Measurements from ENCODE around the gene STX5. TPM values are rescaled to one million over a fixed set of nuclear protein-coding genes. Genes with fewer than 3 reads are reported as not detected.
"Not testable (repeated sequence)": the region's sequence is repeated elsewhere in the genome, so short reads cannot be mapped to it uniquely, and the experiment has no call there.

Gene STX5
- total RNA-seq, 4 donors from 2014 or later = 22.8 to 31.6 (median 31.6) TPM

- peaks cover 16 to 23% (median 20%) of the 10 kb centered on the region in 4 donors for H3K4me1 ChIP-seq
- no peak for TF ChIP-seq POLR2A (IDR thresholded peaks at IDR 0.05; ENCODE audit: low read depth)
- H3K27ac ChIP-seq (replicated peaks in 1 of 4) = no peak overlapping the region
- intact Hi-C loops (cut with DNase I) = no loop called here
- no peaks in the 10 kb centered on the region for H3K27me3 ChIP-seq
- no peaks in the 10 kb centered on the region for H3K9me3 ChIP-seq
- 93% methylated on average over 6 of the region's 6 CpGs for WGBS
- no peak for DNase-seq (ENCODE audit: extremely low spot score)
- H3K4me3 ChIP-seq = no peak overlapping the region
- H3K36me3 ChIP-seq = no peaks in the 10 kb centered on the region
These were observed 44.9 kb upstream of the STX5 start for GRCh38 chr11:62876712-62877111.

- H3K4me3 ChIP-seq = no peak overlapping the region
- H3K4me1 ChIP-seq = peaks cover 16 to 21% (median 20%) of the 10 kb centered on the region in 4 donors
- intact Hi-C loops (cut with DNase I) = no loop called here
- 94% methylated on average over 6 of the region's 7 CpGs for WGBS
- H3K27me3 ChIP-seq = no peaks in the 10 kb centered on the region
- no peak overlapping the region for H3K27ac ChIP-seq (replicated peaks in 1 of 4)
- H3K9me3 ChIP-seq = no peaks in the 10 kb centered on the region
- no peaks in the 10 kb centered on the region for H3K36me3 ChIP-seq
- TF ChIP-seq EP300 (IDR thresholded peaks at IDR 0.05) (no peak), POLR2AphosphoS5 (IDR thresholded peaks at IDR 0.05) (no peak), CTCF (IDR thresholded peaks at IDR 0.05) (no peak), POLR2A (IDR thresholded peaks at IDR 0.05; ENCODE audit: low read depth) (no peak)
- no peak for DNase-seq (ENCODE audit: extremely low spot score)
These were observed 44.0 kb upstream of the STX5 start for GRCh38 chr11:62875698-62876478.

- H3K27me3 ChIP-seq = no peaks in the 10 kb centered on the region
- H3K36me3 ChIP-seq = no peaks in the 10 kb centered on the region
- TF ChIP-seq CTCF (IDR thresholded peaks at IDR 0.05) (no peak), EP300 (IDR thresholded peaks at IDR 0.05) (no peak), POLR2A (IDR thresholded peaks at IDR 0.05; ENCODE audit: low read depth) (no peak), POLR2AphosphoS5 (IDR thresholded peaks at IDR 0.05) (no peak)
- H3K27ac ChIP-seq (replicated peaks in 1 of 4) = no peak overlapping the region
- H3K4me3 ChIP-seq = no peak overlapping the region
- no peaks in the 10 kb centered on the region for H3K9me3 ChIP-seq
- H3K4me1 ChIP-seq = peaks cover 10 to 14% (median 14%) of the 10 kb centered on the region in 4 donors
- no peak for DNase-seq (ENCODE audit: extremely low spot score)
- WGBS = 98% methylated on average over 7 of the region's 7 CpGs
- intact Hi-C loops (cut with DNase I) = no loop called here
These were observed 43.0 kb upstream of the STX5 start for GRCh38 chr11:62874851-62875250.

- Histone ChIP-seq H3K27me3 (no peaks in the 10 kb centered on the region), H3K4me1 (peaks cover 0 to 7% (median 0%) of the 10 kb centered on the region in 4 donors), H3K9me3 (no peaks in the 10 kb centered on the region), H3K27ac (replicated peaks in 1 of 4) (no peak overlapping the region), H3K4me3 (no peak overlapping the region), H3K36me3 (no peaks in the 10 kb centered on the region)
- 84% methylated on average over 6 of the region's 6 CpGs for WGBS
- DNase-seq (ENCODE audit: extremely low spot score) = no peak
- TF ChIP-seq CTCF (IDR thresholded peaks at IDR 0.05) = no peak
- intact Hi-C loops (cut with DNase I) = loop anchor here (10.0 kb wide), 1 partner anchor 481 kb away; no protein-coding TSS in a partner anchor
These were observed 33.8 kb upstream of the STX5 start for GRCh38 chr11:62865635-62866034.

GRCh38 chr11:62863687-62864335 lies 32.0 kb upstream of the STX5 start:
- WGBS = 65% methylated on average over 4 of the region's 4 CpGs

GRCh38 chr11:62861564-62862192 lies 29.8 kb upstream of the STX5 start:
- H3K4me3 ChIP-seq; H3K27me3 ChIP-seq; H3K27ac ChIP-seq (replicated peaks in 1 of 4); DNase-seq (ENCODE audit: extremely low spot score); H3K36me3 ChIP-seq; H3K9me3 ChIP-seq: not testable (repeated sequence)
- peaks cover 3 to 14% (median 5%) of the 10 kb centered on the region in 4 donors for H3K4me1 ChIP-seq
- 92% methylated on average over 16 of the region's 16 CpGs for WGBS
- intact Hi-C loops (cut with DNase I) = loop anchor here (1.0 to 10.0 kb wide), 2 partner anchors 75 to 477 kb away; no protein-coding TSS in a partner anchor

More at GRCh38 chr11:62863687-62864335, 32.0 kb upstream of the STX5 start:
- Histone ChIP-seq H3K27me3 (no peaks in the 10 kb centered on the region), H3K27ac (replicated peaks in 1 of 4) (no peak overlapping the region), H3K36me3 (no peaks in the 10 kb centered on the region), H3K9me3 (no peaks in the 10 kb centered on the region), H3K4me3 (no peak overlapping the region), H3K4me1 (peaks cover 0 to 7% (median 0%) of the 10 kb centered on the region in 4 donors)
- DNase-seq (ENCODE audit: extremely low spot score) = no peak
- no peak for TF ChIP-seq POLR2A (IDR thresholded peaks at IDR 0.05; ENCODE audit: low read depth)
- TF ChIP-seq EP300 (IDR thresholded peaks at IDR 0.05) = no peak
- TF ChIP-seq POLR2AphosphoS5 (IDR thresholded peaks at IDR 0.05) = no peak
- no peak for TF ChIP-seq CTCF (IDR thresholded peaks at IDR 0.05)
- intact Hi-C loops (cut with DNase I) = loop anchor here (10.0 kb wide), 1 partner anchor 479 kb away; no protein-coding TSS in a partner anchor
